DMS 273 treated with DMSO at 0.1 percent for 48 hours (cell line): ENCODE measurements around the gene PPFIA2.

ENCODE experiments used
- DNase-seq: peaks from one replicate; lab custom pipeline; 2025; lab: John Stamatoyannopoulos, UW

PPFIA2 gene

DNA sequence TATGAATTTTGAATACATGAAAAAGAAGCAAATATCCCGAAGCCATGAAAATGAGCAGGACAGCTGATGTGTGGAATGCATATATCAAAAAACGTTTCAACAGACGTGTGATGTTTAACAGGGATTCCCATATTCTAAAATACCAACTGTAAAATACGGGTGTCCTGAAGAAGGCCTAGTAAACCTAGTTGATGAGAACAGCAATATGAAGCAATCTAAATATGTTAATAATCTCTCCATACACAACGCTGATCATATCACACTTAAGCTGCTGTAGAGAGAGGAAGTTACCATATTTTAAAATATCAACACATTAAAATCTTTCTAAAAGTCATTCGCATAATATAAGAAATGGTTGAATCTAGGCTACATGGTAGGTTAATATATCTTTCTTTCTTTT is 317.5 kb downstream of the PPFIA2 start:
- no peak for DNase-seq

DNA sequence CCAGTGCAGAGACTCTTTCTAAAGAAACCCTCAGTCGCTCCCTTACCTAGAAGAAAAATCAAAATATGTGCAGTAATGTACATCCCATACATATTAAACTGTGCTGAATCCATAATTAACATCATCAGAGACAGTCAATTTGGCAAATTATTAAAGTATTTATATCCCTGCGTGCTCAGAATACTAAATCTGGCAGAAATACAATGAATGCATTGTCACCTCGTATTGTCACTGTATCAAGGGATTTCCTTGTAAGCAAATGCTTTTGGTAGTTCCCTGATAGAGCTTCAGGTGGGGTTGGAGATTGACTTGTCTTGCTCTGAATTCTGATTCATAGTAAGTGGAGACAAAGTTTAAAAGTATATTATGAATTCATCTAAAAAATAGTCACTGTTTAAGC is 319.1 kb downstream of the PPFIA2 start:
- no peak for DNase-seq

DNA sequence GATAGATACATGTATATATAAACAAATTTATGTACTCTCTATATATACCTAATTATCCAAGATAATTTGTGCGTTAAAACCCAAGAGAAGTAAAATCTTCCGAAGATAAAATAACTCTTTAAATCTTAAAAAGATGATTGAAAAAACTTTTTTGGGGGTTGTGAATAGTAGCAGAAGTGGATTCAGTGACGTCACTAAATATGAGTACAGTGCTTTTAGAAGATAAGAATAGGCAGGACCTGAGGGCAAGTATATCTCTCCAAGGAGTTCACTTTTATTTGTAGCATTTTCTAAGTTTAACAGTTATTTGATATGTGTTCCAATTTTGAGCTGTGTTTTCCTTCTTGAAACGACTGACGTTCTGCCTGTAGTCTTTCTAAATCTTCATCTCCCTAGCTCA is 319.8 kb downstream of the PPFIA2 start:
- no peak for DNase-seq

- DNase-seq, result no peak
Observed at GRCh38 chr12:81417056-81417455, 342.1 kb downstream of the PPFIA2 start.

GRCh38 chr12:81416571-81416970 is 342.6 kb downstream of the PPFIA2 start:
- DNase-seq, result no peak

- DNase-seq, result no peak
Observed at GRCh38 chr12:81414441-81414840, 344.7 kb downstream of the PPFIA2 start.

DNA sequence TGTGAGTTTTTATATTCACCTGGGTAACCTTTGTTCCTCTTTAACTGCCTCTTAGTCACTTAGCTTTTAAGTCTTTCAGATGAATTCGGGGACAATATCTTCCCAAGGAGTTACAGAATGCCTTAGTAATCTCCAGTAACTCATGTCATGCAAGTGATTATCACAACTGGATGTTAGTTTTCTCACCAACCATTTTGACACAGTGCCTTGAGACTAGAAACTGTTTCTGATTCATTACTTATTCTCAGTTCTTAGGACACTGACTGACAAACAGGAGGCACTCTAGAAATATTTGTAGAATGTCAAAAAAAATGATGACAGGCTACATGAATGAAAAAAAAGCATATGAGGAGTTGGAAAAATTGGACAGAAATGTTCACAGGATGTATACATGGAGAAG is 346.2 kb downstream of the PPFIA2 start:
- no peak for DNase-seq

DNA sequence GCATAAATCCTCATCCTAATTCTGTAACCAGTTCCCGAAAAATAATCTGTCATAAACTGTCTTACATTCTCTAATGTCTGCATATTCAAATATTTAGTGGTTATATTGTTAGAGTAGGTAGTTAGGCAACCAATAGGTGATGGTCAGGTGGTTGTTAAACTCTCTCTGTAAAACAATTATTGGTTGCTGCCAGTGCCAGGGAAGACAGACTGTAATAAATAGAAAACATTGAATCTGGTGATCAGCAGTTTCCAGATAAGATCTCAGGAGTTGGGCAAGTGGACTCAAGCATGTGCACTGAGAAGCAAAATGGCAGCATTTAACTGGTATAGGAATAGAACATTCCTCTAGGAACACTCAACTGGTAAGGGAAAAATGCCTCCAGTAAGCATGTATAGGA is 355.8 kb downstream of the PPFIA2 start:
- DNase-seq, result no peak

DNA sequence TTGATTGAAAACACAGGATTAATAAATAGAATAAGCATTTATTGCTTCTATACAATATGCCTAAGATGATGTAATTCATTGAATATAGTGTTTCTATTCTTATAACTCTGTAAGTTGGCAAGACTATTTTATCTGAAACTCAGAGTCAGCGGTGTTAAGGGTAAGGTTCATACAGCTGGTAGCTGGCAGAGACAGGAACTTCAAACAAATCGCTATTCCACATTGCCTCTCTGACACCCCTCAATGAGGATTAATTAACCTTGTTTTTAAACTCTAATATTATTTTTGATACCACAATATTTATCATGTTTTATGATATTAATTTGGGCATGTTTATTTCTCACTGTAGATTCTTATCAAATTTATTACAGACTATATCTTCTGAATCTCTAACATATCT is 357.9 kb downstream of the PPFIA2 start:
- DNase-seq, result no peak

DNA sequence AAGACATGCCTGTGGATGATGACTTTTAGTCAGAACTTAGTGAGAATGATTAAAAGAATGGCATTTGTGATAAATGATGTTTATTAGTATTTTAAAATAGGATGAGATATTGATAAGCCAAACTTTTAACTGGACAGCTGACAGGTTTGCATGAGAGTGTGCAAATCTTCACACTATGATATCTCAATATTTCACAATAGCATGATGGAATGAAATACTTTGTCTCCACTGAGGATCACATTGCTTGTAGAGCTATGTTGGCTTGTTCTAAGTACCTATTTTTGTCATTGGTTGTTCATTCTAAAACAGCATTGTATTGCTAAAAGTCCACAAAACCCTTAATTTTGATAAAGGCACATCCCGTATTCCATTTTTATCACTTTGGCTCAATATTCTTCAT is 359.1 kb downstream of the PPFIA2 start:
- DNase-seq, result no peak

DNA sequence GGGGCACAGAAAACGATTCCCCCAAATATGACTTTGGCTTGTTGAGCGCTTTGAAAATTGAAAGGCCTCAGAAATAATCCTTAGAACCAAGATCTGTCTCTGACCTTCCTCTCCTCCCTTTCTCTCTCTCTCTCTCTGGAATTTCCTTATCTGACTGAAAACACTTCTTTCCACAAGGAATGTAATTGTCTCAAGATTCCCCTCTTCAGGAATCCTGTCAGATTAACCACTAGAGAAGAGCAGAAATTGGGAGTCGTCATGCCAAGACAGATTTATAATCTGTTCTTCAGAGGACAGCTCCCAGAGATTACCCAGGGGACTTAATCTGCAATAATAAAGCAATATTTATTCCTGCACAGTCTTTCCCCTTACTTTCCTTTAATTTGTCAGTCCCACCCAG is 363.7 kb downstream of the PPFIA2 start:
- DNase-seq, result no peak

- no peak for DNase-seq
Observed at GRCh38 chr12:81389550-81390099, 369.5 kb downstream of the PPFIA2 start.

GRCh38 chr12:81386101-81386500 is 373.0 kb downstream of the PPFIA2 start:
- no peak for DNase-seq

DNA sequence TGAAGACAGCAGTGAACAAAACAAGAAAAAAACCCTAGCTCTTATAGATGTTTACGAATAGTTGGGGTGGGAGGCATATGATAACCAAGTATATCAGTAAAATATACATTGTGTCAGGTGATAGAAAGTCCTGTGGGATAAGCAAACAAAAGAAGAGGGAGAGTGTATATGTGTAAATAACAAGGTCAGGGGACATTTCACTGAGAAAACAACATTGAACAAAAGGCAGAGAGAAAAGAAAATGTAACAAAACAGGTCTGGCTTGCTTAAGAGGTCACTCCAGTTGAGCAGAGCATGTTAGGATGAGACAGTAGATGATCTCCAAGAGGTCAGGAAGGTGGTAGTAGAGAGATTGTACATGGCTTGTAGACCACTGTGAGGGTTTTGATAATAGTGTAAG is 377.2 kb downstream of the PPFIA2 start:
- DNase-seq, result no peak

DNA sequence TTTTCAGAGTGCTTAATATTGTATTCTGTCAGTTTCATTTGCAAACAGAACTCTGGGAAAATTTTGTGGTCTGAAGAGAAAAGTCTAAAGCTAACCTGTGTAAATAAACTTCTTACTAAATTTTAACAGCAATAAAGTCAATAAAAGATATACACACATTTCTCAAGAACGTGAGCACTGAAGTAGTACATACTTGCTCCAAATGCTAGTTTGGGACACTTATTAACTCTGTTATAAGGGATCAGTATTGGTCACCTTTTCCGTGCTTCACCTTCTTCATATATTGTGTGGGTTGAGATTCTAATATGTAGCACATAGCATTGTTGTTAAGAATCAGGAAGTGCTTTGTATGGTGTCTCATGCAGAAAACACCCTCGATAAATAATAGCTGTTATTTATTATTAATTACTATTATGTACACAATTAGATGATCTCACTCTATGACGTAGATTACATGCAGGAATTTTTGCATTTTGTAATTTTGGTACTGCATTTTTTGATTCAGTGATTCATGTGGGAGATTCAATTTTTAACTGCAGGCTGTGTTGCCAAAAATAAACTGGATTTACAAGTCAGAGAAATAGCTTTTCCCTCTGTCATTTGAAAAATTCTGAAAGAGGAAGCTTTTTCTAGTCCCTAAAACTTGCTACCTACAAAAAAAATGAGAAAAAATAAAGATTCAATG is 380.4 kb downstream of the PPFIA2 start:
- DNase-seq, result no peak

- DNase-seq, result no peak
Observed at GRCh38 chr12:81377771-81378170, 381.4 kb downstream of the PPFIA2 start.

DNA sequence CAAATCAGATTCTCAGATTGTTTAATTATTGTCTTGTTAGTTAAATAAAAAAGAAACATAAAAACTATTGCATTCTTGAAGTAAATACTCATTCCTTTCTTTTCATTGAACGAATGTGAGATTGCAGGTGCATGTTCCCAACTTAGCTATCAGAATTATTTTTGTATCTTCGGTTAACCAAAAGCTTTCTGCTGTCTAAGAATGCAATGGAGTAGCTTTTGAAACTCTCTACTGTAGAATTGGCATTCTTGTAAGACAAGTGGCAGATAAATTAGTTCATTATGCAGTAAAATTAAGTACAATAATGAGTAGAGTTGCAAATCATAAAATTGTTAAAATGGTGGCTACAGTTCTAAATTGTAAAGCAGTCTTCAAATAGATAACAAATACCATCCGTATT is 383.2 kb downstream of the PPFIA2 start:
- no peak for DNase-seq

GRCh38 chr12:81370456-81370855 is 388.7 kb downstream of the PPFIA2 start:
- DNase-seq, result no peak

GRCh38 chr12:81369175-81369574 is 390.0 kb downstream of the PPFIA2 start:
- DNase-seq, result no peak

DNA sequence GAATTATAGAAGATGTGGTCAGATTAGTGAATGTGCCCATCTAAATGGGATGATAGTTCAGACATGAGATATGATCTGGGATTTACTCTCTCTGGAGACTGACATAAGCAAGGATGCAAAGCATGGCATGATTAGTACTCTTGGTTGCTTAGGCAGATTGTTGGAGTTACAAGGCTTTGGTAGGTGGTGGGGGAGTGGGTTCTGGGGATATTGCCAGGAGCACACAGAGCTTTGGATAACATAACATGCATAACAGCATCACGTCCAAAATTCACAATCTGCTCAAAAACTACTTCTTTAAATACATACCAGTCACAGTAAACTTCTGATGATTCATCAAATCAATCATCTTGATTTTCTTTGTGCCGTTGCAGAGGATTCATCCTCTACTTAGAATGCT is 393.9 kb downstream of the PPFIA2 start:
- DNase-seq, result no peak

DNA sequence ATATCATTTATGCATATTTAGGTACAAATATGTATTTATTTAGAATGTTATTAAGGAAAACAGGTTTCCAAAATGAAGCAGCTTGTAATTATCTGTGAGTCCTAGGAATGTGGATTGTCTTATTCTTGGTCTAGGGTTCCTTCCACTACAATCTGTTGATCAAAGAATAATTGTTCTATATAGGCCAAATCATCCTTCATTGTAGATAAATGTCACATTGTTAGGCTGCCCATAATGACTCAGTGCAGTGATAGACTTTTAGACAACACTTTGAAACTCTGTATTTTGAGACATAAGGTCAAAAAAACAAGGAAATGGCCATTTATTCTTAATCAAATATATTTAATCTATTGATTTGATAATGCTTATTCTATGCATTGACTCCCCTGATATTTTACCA is 398.2 kb downstream of the PPFIA2 start:
- DNase-seq, result no peak

DNA sequence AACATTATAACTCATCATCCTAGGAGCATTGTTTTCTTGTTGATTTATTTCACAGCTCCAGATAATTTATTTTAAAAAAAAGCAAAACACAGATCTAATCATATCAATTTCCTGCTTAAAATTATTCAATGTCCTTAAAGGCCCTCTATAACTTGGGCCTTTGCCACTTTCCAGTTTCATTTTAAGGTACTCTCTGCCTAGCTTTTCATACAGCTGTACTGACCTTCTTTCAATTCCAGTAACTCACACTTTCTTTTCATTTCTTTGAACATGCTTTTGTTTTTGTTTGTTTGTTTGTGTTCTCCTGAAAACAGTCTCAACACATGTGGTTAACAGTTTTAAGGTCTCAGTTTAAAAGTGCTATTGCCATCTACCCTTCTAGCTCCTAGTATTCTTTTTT is 399.4 kb downstream of the PPFIA2 start:
- no peak for DNase-seq

GRCh38 chr12:81354327-81354932 is 404.7 kb downstream of the PPFIA2 start:
- DNase-seq, result no peak

DNA sequence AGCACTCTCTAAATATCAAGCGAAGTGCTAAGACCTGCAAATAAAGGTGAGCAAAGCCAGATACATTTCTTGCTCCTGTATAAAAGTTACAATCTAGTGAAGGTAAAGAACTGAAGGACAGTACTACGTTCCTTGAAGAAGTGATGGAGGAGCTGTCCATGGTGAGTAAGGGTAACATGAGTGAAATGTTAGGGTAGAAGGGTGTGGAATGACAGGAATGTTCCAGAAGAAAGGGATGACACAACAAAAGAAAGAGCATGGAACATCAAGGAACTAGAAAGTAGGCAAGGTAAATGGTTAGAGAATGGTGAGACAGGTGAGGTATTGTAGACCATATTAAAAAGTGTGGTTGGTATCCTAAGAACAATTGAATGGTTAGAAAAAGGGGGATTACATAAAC is 408.8 kb downstream of the PPFIA2 start:
- no peak for DNase-seq
